GM18861 (cell line): ENCODE data around the gene PLXNA2.

Source experiments
- ATAC-seq: cut with Tn5 transposase; IDR thresholded peaks from one replicate; pipeline ENCODE4 v1.9.1; 2021; ENCODE audit not compliant: unreplicated experiment

The PLXNA2 gene

GRCh38 chr1:208268541-208269337 lies 24.6 kb upstream of the PLXNA2 start:
- ATAC-seq = no peak

- no peak for ATAC-seq
These were observed 21.3 kb upstream of the PLXNA2 start for GRCh38 chr1:208265525-208265924.

- no peak for ATAC-seq
These were observed 20.9 kb upstream of the PLXNA2 start for GRCh38 chr1:208265122-208265469.

GRCh38 chr1:208264469-208265121 lies 20.4 kb upstream of the PLXNA2 start:
- ATAC-seq = no peak

GRCh38 chr1:208261874-208262273 lies 17.7 kb upstream of the PLXNA2 start:
- no peak for ATAC-seq

GRCh38 chr1:208258277-208258676 lies 14.1 kb upstream of the PLXNA2 start:
- no peak for ATAC-seq

- no peak for ATAC-seq
These were observed 13.2 kb upstream of the PLXNA2 start for GRCh38 chr1:208257351-208257750.

- ATAC-seq = no peak
These were observed 12.4 kb upstream of the PLXNA2 start for GRCh38 chr1:208256556-208256955.

- no peak for ATAC-seq
These were observed 11.9 kb upstream of the PLXNA2 start for GRCh38 chr1:208256091-208256490.

- ATAC-seq = no peak
These were observed 10.7 kb upstream of the PLXNA2 start for GRCh38 chr1:208254862-208255261.

- ATAC-seq = no peak
These were observed 10.2 kb upstream of the PLXNA2 start for GRCh38 chr1:208254376-208254775.

- ATAC-seq = no peak
These were observed 8.8 kb upstream of the PLXNA2 start for GRCh38 chr1:208252836-208253576.

- no peak for ATAC-seq
These were observed 8.0 kb upstream of the PLXNA2 start for GRCh38 chr1:208251911-208252835.

- ATAC-seq = no peak
These were observed 6.8 kb upstream of the PLXNA2 start for GRCh38 chr1:208251015-208251414.

GRCh38 chr1:208250613-208251012 lies 6.4 kb upstream of the PLXNA2 start:
- ATAC-seq = no peak

GRCh38 chr1:208248991-208249696 lies 5.0 kb upstream of the PLXNA2 start:
- ATAC-seq = no peak

GRCh38 chr1:208248307-208248801 lies 4.2 kb upstream of the PLXNA2 start:
- no peak for ATAC-seq

GRCh38 chr1:208247696-208248095 lies 3.5 kb upstream of the PLXNA2 start:
- no peak for ATAC-seq

- peak; percentile 79 for ATAC-seq
These were observed 1.1 kb upstream of the PLXNA2 start for GRCh38 chr1:208245185-208245705.

- no peak for ATAC-seq
These were observed 637 bp downstream of the PLXNA2 start for GRCh38 chr1:208243527-208243966.
